WERI-Rb-1 (cell line): ENCODE results near the gene MRPS27.

Source experiments
- DNase-seq: peaks from one replicate; pipeline ENCODE4 v3.0.0-alpha.2; 2020
- H3K27ac ChIP-seq: fragments of 250-450 bp; sonication (Bioruptor Pico); 2 replicates; pipeline ENCODE4 v1.5.1; 2020; ENCODE audit warnings: mild to moderate bottlenecking, moderate library complexity
- H3K27me3 ChIP-seq: fragments of 250-450 bp; sonication (Bioruptor Pico); 2 replicates; pipeline ENCODE4 v1.5.1; 2021; ENCODE audit warnings: mild to moderate bottlenecking, low read depth, moderate library complexity; ENCODE audit not compliant: insufficient read depth, severe bottlenecking
- H3K36me3 ChIP-seq: fragments of 250-450 bp; sonication (Bioruptor Pico); 2 replicates; pipeline ENCODE4 v1.5.1; 2020; ENCODE audit warnings: mild to moderate bottlenecking, moderate library complexity
- H3K4me3 ChIP-seq: 2 replicates; pipeline ENCODE4 v1.5.1; 2011; ENCODE audit warnings: low read depth, mild to moderate bottlenecking, control low read depth, low read length
- H3K9me3 ChIP-seq: fragments of 250-450 bp; sonication (Bioruptor Pico); 2 replicates; pipeline ENCODE4 v1.5.1; 2021; ENCODE audit warnings: mild to moderate bottlenecking, moderate library complexity; ENCODE audit not compliant: severe bottlenecking
- TF ChIP-seq, protein P1 (sequence below): IDR thresholded peaks from 2 replicates; pipeline ENCODE4 v1.5.1; 2011; ENCODE audit warnings: low read depth, mild to moderate bottlenecking, control low read depth, inconsistent platforms, low read length

The MRPS27 gene

GRCh38 chr5:72180925-72181324 lies 139.1 kb downstream of the MRPS27 start:
- no peak for DNase-seq
- no peak overlapping the region for H3K27ac ChIP-seq
- TF ChIP-seq, protein P1, sequence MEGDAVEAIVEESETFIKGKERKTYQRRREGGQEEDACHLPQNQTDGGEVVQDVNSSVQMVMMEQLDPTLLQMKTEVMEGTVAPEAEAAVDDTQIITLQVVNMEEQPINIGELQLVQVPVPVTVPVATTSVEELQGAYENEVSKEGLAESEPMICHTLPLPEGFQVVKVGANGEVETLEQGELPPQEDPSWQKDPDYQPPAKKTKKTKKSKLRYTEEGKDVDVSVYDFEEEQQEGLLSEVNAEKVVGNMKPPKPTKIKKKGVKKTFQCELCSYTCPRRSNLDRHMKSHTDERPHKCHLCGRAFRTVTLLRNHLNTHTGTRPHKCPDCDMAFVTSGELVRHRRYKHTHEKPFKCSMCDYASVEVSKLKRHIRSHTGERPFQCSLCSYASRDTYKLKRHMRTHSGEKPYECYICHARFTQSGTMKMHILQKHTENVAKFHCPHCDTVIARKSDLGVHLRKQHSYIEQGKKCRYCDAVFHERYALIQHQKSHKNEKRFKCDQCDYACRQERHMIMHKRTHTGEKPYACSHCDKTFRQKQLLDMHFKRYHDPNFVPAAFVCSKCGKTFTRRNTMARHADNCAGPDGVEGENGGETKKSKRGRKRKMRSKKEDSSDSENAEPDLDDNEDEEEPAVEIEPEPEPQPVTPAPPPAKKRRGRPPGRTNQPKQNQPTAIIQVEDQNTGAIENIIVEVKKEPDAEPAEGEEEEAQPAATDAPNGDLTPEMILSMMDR, result no peak
- H3K4me3 ChIP-seq, result no peak overlapping the region
- peaks cover 88% of the 10 kb centered on the region for H3K36me3 ChIP-seq
- no peaks in the 10 kb centered on the region for H3K27me3 ChIP-seq
- H3K9me3 ChIP-seq, result no peaks in the 10 kb centered on the region

DNA sequence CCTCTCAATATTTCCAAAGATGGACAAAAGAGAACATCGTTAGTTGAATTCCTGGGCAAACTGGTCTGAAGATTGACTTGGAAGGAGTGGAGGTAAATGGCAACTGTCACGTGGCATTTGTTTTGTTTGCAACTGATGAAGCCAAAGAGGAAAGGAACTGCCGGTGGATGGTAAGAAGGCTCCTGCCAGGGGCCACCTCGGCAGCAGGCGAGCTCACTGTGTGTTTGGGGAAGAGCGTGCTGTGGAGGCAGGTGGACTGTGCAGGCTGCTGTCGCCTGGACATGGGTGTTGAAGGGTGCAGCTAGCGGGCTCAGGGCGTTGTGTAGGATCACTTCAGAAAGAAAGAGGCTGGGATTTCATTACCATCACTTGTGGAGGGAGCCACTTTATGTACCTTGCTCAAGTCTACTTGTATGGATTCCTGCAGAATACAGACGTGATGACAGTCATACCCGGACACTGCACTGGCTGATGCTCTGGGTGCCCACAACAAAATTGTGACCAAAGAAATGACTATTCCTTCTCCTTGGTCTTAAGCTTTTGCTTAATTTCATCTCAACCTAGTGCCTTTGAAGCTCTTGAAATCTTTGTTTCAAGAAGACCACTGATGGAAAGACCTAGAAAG lies 140.1 kb downstream of the MRPS27 start:
- TF ChIP-seq, protein P1, result no peak
- no peak overlapping the region for H3K27ac ChIP-seq
- H3K36me3 ChIP-seq, result peaks cover 87% of the 10 kb centered on the region
- DNase-seq, result no peak
- H3K4me3 ChIP-seq, result no peak overlapping the region
- no peaks in the 10 kb centered on the region for H3K27me3 ChIP-seq
- H3K9me3 ChIP-seq, result no peaks in the 10 kb centered on the region

GRCh38 chr5:72179028-72179815 lies 140.8 kb downstream of the MRPS27 start:
- H3K27me3 ChIP-seq, result no peaks in the 10 kb centered on the region
- H3K36me3 ChIP-seq, result peaks cover 84% of the 10 kb centered on the region
- no peak overlapping the region for H3K27ac ChIP-seq
- no peak overlapping the region for H3K4me3 ChIP-seq
- no peaks in the 10 kb centered on the region for H3K9me3 ChIP-seq
- TF ChIP-seq, protein P1, result no peak
- DNase-seq, result no peak

GRCh38 chr5:72177538-72177937 lies 142.5 kb downstream of the MRPS27 start:
- no peaks in the 10 kb centered on the region for H3K9me3 ChIP-seq
- H3K36me3 ChIP-seq, result peaks cover 80% of the 10 kb centered on the region
- H3K27ac ChIP-seq, result no peak overlapping the region
- TF ChIP-seq, protein P1, result no peak
- no peak overlapping the region for H3K4me3 ChIP-seq
- no peaks in the 10 kb centered on the region for H3K27me3 ChIP-seq
- no peak for DNase-seq

- H3K27ac ChIP-seq, result no peak overlapping the region; the same call in 1 of the 2 replicates
- H3K36me3 ChIP-seq, result peaks cover 70% of the 10 kb centered on the region
- no peak overlapping the region for H3K4me3 ChIP-seq
- H3K27me3 ChIP-seq, result no peaks in the 10 kb centered on the region
- TF ChIP-seq, protein P1, result no peak
- H3K9me3 ChIP-seq, result no peaks in the 10 kb centered on the region
- DNase-seq, result peak; percentile 57
Observed at GRCh38 chr5:72172786-72173185, 147.3 kb downstream of the MRPS27 start.
